OCI-LY1 (cell line): ENCODE results near the gene SNRK.

Experiments used
- EZH2 ChIP-seq: fragments of 200-600 bp; sonication (generic), shearing (Covaris generic); IDR thresholded peaks from 2 replicates; pipeline ENCODE4 v1.8.0; 2017; ENCODE audit warnings: borderline replicate concordance, mixed run types, mild to moderate bottlenecking, antibody characterized with exemption, low read length, moderate library complexity, mixed read lengths
- TF ChIP-seq, protein P1 (sequence below): fragments of 200-600 bp; sonication (generic), shearing (Covaris generic); IDR thresholded peaks from 2 replicates; pipeline ENCODE4 v1.5.1; 2017; ENCODE audit warnings: mild to moderate bottlenecking, antibody characterized with exemption, low read length, moderate library complexity, mixed read lengths

GRCh38 chr3:43373560-43373928, 87.2 kb downstream of the SNRK start:
- TF ChIP-seq, protein P1, sequence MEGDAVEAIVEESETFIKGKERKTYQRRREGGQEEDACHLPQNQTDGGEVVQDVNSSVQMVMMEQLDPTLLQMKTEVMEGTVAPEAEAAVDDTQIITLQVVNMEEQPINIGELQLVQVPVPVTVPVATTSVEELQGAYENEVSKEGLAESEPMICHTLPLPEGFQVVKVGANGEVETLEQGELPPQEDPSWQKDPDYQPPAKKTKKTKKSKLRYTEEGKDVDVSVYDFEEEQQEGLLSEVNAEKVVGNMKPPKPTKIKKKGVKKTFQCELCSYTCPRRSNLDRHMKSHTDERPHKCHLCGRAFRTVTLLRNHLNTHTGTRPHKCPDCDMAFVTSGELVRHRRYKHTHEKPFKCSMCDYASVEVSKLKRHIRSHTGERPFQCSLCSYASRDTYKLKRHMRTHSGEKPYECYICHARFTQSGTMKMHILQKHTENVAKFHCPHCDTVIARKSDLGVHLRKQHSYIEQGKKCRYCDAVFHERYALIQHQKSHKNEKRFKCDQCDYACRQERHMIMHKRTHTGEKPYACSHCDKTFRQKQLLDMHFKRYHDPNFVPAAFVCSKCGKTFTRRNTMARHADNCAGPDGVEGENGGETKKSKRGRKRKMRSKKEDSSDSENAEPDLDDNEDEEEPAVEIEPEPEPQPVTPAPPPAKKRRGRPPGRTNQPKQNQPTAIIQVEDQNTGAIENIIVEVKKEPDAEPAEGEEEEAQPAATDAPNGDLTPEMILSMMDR: no peak
- TF ChIP-seq EZH2: no peak
